Cardiac fibroblast (primary cell): ENCODE data around the gene LRRC1.

ENCODE experiments used
- DNase-seq, 2 donors: peaks; one replicate each; pipeline versions ENCODE4 v3.0.0 to v3.0.0-alpha.2; 2010; ENCODE audit warnings: low read depth in 2 of 2
- H3K4me3 ChIP-seq, 2 donors: replicated peaks in 1 of 2; 1 replicate in 1 of 2; 2 replicates in 1 of 2; pipeline ENCODE4 v1.5.1; 2011; ENCODE audit warnings: low read depth in 2 of 2, low read length in 2 of 2, mild to moderate bottlenecking in 2 of 2, moderate library complexity in 1 of 2
- TF ChIP-seq, protein P1 (sequence below): IDR thresholded peaks from one replicate; pipeline ENCODE4 v1.5.1; 2011; ENCODE audit warnings: low read depth, mild to moderate bottlenecking, low read length, inconsistent platforms

LRRC1 gene

DNA sequence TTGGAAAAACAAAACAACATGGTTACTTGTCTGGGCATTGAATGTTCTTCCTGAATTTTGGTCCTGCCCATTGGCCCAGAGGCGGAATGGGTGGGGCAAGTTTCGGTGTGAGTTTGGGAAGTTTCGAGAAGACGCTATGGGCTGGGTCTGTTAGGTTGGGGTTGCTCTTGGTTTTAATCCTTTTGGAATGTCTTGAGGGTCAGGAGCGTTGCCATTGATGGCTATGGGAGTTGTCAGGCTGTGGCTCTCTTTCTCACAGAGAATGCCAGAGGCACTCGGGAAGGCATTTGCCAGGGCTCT is 135.0 kb downstream of the LRRC1 start:
- H3K4me3 ChIP-seq: no peak overlapping the region
- TF ChIP-seq, protein P1, sequence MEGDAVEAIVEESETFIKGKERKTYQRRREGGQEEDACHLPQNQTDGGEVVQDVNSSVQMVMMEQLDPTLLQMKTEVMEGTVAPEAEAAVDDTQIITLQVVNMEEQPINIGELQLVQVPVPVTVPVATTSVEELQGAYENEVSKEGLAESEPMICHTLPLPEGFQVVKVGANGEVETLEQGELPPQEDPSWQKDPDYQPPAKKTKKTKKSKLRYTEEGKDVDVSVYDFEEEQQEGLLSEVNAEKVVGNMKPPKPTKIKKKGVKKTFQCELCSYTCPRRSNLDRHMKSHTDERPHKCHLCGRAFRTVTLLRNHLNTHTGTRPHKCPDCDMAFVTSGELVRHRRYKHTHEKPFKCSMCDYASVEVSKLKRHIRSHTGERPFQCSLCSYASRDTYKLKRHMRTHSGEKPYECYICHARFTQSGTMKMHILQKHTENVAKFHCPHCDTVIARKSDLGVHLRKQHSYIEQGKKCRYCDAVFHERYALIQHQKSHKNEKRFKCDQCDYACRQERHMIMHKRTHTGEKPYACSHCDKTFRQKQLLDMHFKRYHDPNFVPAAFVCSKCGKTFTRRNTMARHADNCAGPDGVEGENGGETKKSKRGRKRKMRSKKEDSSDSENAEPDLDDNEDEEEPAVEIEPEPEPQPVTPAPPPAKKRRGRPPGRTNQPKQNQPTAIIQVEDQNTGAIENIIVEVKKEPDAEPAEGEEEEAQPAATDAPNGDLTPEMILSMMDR: no peak
- no peak for DNase-seq

- no peak for DNase-seq
- TF ChIP-seq, protein P1: no peak
- no peak overlapping the region for H3K4me3 ChIP-seq
Measured at GRCh38 chr6:53930330-53930729, 135.5 kb downstream of the LRRC1 start.

DNA sequence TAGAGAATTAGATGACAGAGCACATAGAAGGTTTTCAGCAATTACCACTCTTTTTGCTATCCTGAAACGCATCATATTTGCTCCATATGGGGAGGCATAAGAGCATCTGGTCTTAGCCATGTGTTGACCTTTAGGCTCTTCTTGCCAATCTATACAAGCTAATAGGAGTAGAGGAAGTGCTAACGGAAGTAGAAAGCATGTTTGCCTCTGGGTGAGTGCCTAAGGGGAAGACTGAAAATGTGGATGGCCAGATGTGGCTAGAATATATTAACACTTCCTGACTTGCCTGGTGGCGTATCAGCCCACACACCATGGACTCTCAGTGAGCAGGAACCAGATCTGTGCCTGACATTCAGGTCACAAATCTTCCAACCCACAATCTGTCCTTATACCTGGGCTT is 136.3 kb downstream of the LRRC1 start:
- no peak for DNase-seq
- TF ChIP-seq, protein P1: no peak

GRCh38 chr6:53932516-53932915 is 137.7 kb downstream of the LRRC1 start:
- TF ChIP-seq, protein P1: no peak
- no peak for DNase-seq

More for the DNA sequence above, 136.3 kb downstream of the LRRC1 start:
- no peak overlapping the region for H3K4me3 ChIP-seq

GRCh38 chr6:53934023-53934422 is 139.2 kb downstream of the LRRC1 start:
- DNase-seq: no peak
- H3K4me3 ChIP-seq: no peak overlapping the region
- TF ChIP-seq, protein P1: no peak

More at GRCh38 chr6:53932516-53932915, 137.7 kb downstream of the LRRC1 start:
- no peak overlapping the region for H3K4me3 ChIP-seq

- DNase-seq: no peak
- TF ChIP-seq, protein P1: no peak
- H3K4me3 ChIP-seq: no peak overlapping the region
Measured at GRCh38 chr6:53937461-53937860, 142.7 kb downstream of the LRRC1 start.

GRCh38 chr6:53938810-53939209 is 144.0 kb downstream of the LRRC1 start:
- TF ChIP-seq, protein P1: no peak
- peak in 1 of 2 donors; percentile 57 for DNase-seq
- no peak overlapping the region for H3K4me3 ChIP-seq
